ENCODE data around the gene STIP1.

Gene STIP1

DNA sequence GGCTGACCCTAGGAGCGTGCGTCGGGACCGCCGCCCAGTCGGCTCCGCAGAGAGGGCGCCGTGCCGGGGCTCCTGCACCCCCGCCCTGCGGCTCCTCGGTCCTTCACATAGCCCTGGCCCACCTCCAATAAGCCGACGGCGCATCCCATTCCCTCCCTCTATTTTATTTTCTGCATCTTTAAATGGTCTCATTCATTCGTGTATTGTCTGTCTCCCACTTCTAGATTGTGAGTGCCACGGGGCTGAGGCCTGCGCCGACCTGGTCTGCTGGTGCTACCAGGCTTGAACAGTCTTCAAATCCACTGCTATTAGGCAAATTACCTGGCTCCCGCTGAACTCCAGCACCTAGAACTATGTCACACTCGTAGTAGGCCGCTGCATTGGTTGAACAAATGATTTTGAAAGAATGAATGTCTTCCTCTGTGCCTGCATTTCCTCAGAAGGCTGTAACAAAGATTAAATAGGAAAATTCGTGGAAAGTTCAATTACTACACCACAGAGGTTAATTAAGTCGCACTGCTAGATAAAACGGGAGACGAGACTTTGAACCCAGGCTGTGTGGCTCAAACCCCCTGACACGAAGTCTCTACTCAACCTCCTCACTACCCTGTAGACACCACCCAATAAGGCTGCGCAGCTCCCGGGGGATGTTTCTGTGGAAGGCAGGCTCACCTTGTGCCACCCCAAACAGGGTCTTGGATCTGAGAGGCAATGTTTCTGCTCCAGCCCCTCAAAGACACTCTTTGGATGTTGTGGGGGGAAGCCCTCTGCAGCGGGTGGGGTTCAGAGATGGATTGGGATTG, 62.0 kb downstream of the STIP1 start:
- 45% methylated on average over 30 of the region's 31 CpGs for WGBS

DNA sequence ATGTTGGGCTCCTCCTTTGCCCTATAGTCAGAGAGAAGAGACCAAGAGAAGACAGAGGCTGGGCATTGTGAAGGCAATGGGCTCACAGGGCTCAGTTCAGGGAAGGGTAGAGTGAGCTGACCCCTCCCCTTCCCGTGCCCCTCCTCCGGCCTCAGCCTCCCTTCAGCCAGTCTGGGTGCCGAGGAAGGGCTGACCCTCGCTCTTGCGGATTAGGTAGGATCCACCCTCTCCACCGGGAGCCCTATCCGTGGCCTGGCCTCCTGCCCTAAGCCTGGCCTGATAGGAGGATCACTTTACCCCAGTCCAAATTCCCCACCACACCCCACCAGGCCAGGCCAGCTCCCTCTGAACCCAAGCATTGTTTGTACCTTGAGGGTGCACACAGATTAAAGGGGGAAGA, 62.6 kb downstream of the STIP1 start:
- H3K4me2 ChIP-seq (ENCODE audit: low read length, poor library complexity, severe bottlenecking) = no peak overlapping the region
- no peak overlapping the region for H2BK5ac ChIP-seq (ENCODE audit: low read depth, low read length, poor library complexity, severe bottlenecking)
- no peak for DNase-seq
- no peak overlapping the region for H2AK5ac ChIP-seq (ENCODE audit: low read length, severe bottlenecking)
- no peaks in the 10 kb centered on the region for H3K9me3 ChIP-seq (ENCODE audit: control insufficient read depth, low read length)
- H3K9ac ChIP-seq (ENCODE audit: low read length) = peak overlapping the region; percentile 93
- H2BK15ac ChIP-seq (ENCODE audit: low read depth, poor library complexity, severe bottlenecking) = no peak overlapping the region
- peak overlapping the region; percentile 20 to 59 for H2BK12ac ChIP-seq (ENCODE audit: low read length in 2 of 2)
- no peak overlapping the region for H3K23ac ChIP-seq (ENCODE audit: low read length in 2 of 2)
- no peak overlapping the region for H4K91ac ChIP-seq (ENCODE audit: low read length)
- no peak overlapping the region for H4K8ac ChIP-seq (ENCODE audit: low read length)
- 75% methylated on average over 7 of the region's 7 CpGs for WGBS
- peaks cover 9% of the 10 kb centered on the region for H3K79me1 ChIP-seq (replicated peaks; ENCODE audit: low read length, poor library complexity, severe bottlenecking)
- H3K4me1 ChIP-seq (ENCODE audit: control insufficient read depth, insufficient read depth, low read depth, low read length) = peaks cover 43% of the 10 kb centered on the region
- H3K36me3 ChIP-seq (ENCODE audit: control insufficient read depth in 1 of 2, insufficient read depth in 2 of 2, low read depth in 1 of 2, low read length in 2 of 2) = peaks cover 7 to 14% of the 10 kb centered on the region in 2 experiments
- H3K27ac ChIP-seq (ENCODE audit: low read length, poor library complexity, severe bottlenecking) = no peak overlapping the region
- no peak overlapping the region for H3K14ac ChIP-seq (ENCODE audit: low read length in 2 of 2)
- no peak overlapping the region for H3K4ac ChIP-seq (ENCODE audit: low read depth in 1 of 2, low read length in 2 of 2)
- no peak overlapping the region for H2AFZ ChIP-seq (ENCODE audit: low read depth, low read length)
- H3K27me3 ChIP-seq (ENCODE audit: control insufficient read depth in 1 of 2, insufficient read depth in 1 of 2, low read length in 2 of 2) = no peaks in the 10 kb centered on the region
- no peak overlapping the region for H2BK120ac ChIP-seq (ENCODE audit: low read depth, low read length)
- no peak overlapping the region for H3K18ac ChIP-seq (ENCODE audit: low read depth in 1 of 2, low read length in 2 of 2)
- no peak overlapping the region for H3K4me3 ChIP-seq (ENCODE audit: insufficient read depth in 1 of 2, low read depth in 1 of 2, low read length in 2 of 2)

More for the DNA sequence above, 62.0 kb downstream of the STIP1 start:
- H3K27ac ChIP-seq (ENCODE audit: low read length, poor library complexity, severe bottlenecking) = no peak overlapping the region
- no peak overlapping the region for H2AK5ac ChIP-seq (ENCODE audit: low read length, severe bottlenecking)
- peaks cover 14 to 21% of the 10 kb centered on the region in 2 experiments for H3K36me3 ChIP-seq (ENCODE audit: control insufficient read depth in 1 of 2, insufficient read depth in 2 of 2, low read depth in 1 of 2, low read length in 2 of 2)
- no peak overlapping the region for H2BK5ac ChIP-seq (ENCODE audit: low read depth, low read length, poor library complexity, severe bottlenecking)
- peak overlapping the region; percentile 70 for H3K4me2 ChIP-seq (ENCODE audit: low read length, poor library complexity, severe bottlenecking)
- H4K91ac ChIP-seq (ENCODE audit: low read length) = no peak overlapping the region
- H3K9me3 ChIP-seq (ENCODE audit: control insufficient read depth, low read length) = no peaks in the 10 kb centered on the region
- H3K4me1 ChIP-seq (ENCODE audit: control insufficient read depth, insufficient read depth, low read depth, low read length) = peaks cover 44% of the 10 kb centered on the region
- H3K79me1 ChIP-seq (replicated peaks; ENCODE audit: low read length, poor library complexity, severe bottlenecking) = peaks cover 5% of the 10 kb centered on the region
- peak overlapping the region; percentile 93 for H3K9ac ChIP-seq (ENCODE audit: low read length)
- peak overlapping the region; percentile 60 to 84 for H3K4ac ChIP-seq (ENCODE audit: low read depth in 1 of 2, low read length in 2 of 2)
- H2AFZ ChIP-seq (ENCODE audit: low read depth, low read length) = no peak overlapping the region
- H4K8ac ChIP-seq (ENCODE audit: low read length) = peak overlapping the region; percentile 74
- peak overlapping the region; percentile 95 for H2BK120ac ChIP-seq (ENCODE audit: low read depth, low read length)
- peak overlapping the region; percentile 15 for H2BK15ac ChIP-seq (ENCODE audit: low read depth, poor library complexity, severe bottlenecking)
- DNase-seq = no peak
- H3K4me3 ChIP-seq (ENCODE audit: insufficient read depth in 1 of 2, low read depth in 1 of 2, low read length in 2 of 2) = peak overlapping the region; percentile 40 to 98
- no peak overlapping the region for H3K14ac ChIP-seq (ENCODE audit: low read length in 2 of 2)
- peak overlapping the region; percentile 37 to 77 for H3K18ac ChIP-seq (ENCODE audit: low read depth in 1 of 2, low read length in 2 of 2)
- peak overlapping the region in 1 of 2 experiments; percentile 20 for H2BK12ac ChIP-seq (ENCODE audit: low read length in 2 of 2)
- no peaks in the 10 kb centered on the region for H3K27me3 ChIP-seq (ENCODE audit: control insufficient read depth in 1 of 2, insufficient read depth in 1 of 2, low read length in 2 of 2)
- no peak overlapping the region for H3K23ac ChIP-seq (ENCODE audit: low read length in 2 of 2)

- H3K27me3 ChIP-seq (ENCODE audit: control insufficient read depth in 1 of 2, insufficient read depth in 1 of 2, low read length in 2 of 2) = no peaks in the 10 kb centered on the region
- 96% methylated on average over 4 of the region's 4 CpGs for WGBS
Measured at GRCh38 chr11:64249038-64249437, 63.1 kb downstream of the STIP1 start.

GRCh38 chr11:64249563-64250414, 63.8 kb downstream of the STIP1 start:
- Histone ChIP-seq H2BK15ac (ENCODE audit: low read depth, poor library complexity, severe bottlenecking) (no peak overlapping the region), H3K4me2 (ENCODE audit: low read length, poor library complexity, severe bottlenecking) (no peak overlapping the region), H3K4me3 (ENCODE audit: insufficient read depth in 1 of 2, low read depth in 1 of 2, low read length in 2 of 2) (no peak overlapping the region), H2AK5ac (ENCODE audit: low read length, severe bottlenecking) (no peak overlapping the region), H3K4me1 (ENCODE audit: control insufficient read depth, insufficient read depth, low read depth, low read length) (peaks cover 44% of the 10 kb centered on the region), H4K8ac (ENCODE audit: low read length) (no peak overlapping the region), H2BK12ac (ENCODE audit: low read length in 2 of 2) (no peak overlapping the region), H3K27ac (ENCODE audit: low read length, poor library complexity, severe bottlenecking) (no peak overlapping the region), H3K9ac (ENCODE audit: low read length) (no peak overlapping the region), H3K4ac (ENCODE audit: low read depth in 1 of 2, low read length in 2 of 2) (no peak overlapping the region), H3K27me3 (ENCODE audit: control insufficient read depth in 1 of 2, insufficient read depth in 1 of 2, low read length in 2 of 2) (no peaks in the 10 kb centered on the region), H3K9me3 (ENCODE audit: control insufficient read depth, low read length) (no peaks in the 10 kb centered on the region), H2BK120ac (ENCODE audit: low read depth, low read length) (no peak overlapping the region), H2AFZ (ENCODE audit: low read depth, low read length) (no peak overlapping the region), H3K14ac (ENCODE audit: low read length in 2 of 2) (no peak overlapping the region), H3K23ac (ENCODE audit: low read length in 2 of 2) (no peak overlapping the region), H4K91ac (ENCODE audit: low read length) (no peak overlapping the region), H3K36me3 (ENCODE audit: control insufficient read depth in 1 of 2, insufficient read depth in 2 of 2, low read depth in 1 of 2, low read length in 2 of 2) (peaks cover 3 to 16% of the 10 kb centered on the region in 2 experiments), H3K79me1 (replicated peaks; ENCODE audit: low read length, poor library complexity, severe bottlenecking) (peaks cover 18% of the 10 kb centered on the region), H2BK5ac (ENCODE audit: low read depth, low read length, poor library complexity, severe bottlenecking) (no peak overlapping the region), H3K18ac (ENCODE audit: low read depth in 1 of 2, low read length in 2 of 2) (no peak overlapping the region)
- DNase-seq = no peak
- WGBS = 73% methylated on average over 6 of the region's 8 CpGs

More at GRCh38 chr11:64249038-64249437, 63.1 kb downstream of the STIP1 start:
- Histone ChIP-seq H2AK5ac (ENCODE audit: low read length, severe bottlenecking) (no peak overlapping the region), H4K91ac (ENCODE audit: low read length) (peak overlapping the region; percentile 37), H3K14ac (ENCODE audit: low read length in 2 of 2) (no peak overlapping the region), H2BK15ac (ENCODE audit: low read depth, poor library complexity, severe bottlenecking) (no peak overlapping the region), H3K4ac (ENCODE audit: low read depth in 1 of 2, low read length in 2 of 2) (no peak overlapping the region), H3K4me2 (ENCODE audit: low read length, poor library complexity, severe bottlenecking) (no peak overlapping the region), H2AFZ (ENCODE audit: low read depth, low read length) (no peak overlapping the region), H3K27ac (ENCODE audit: low read length, poor library complexity, severe bottlenecking) (no peak overlapping the region), H4K8ac (ENCODE audit: low read length) (no peak overlapping the region), H2BK5ac (ENCODE audit: low read depth, low read length, poor library complexity, severe bottlenecking) (no peak overlapping the region), H3K4me3 (ENCODE audit: insufficient read depth in 1 of 2, low read depth in 1 of 2, low read length in 2 of 2) (no peak overlapping the region), H3K36me3 (ENCODE audit: control insufficient read depth in 1 of 2, insufficient read depth in 2 of 2, low read depth in 1 of 2, low read length in 2 of 2) (peaks cover 4 to 12% of the 10 kb centered on the region in 2 experiments), H3K9me3 (ENCODE audit: control insufficient read depth, low read length) (no peaks in the 10 kb centered on the region), H3K9ac (ENCODE audit: low read length) (peak overlapping the region; percentile 15), H3K4me1 (ENCODE audit: control insufficient read depth, insufficient read depth, low read depth, low read length) (peaks cover 43% of the 10 kb centered on the region), H2BK12ac (ENCODE audit: low read length in 2 of 2) (no peak overlapping the region), H2BK120ac (ENCODE audit: low read depth, low read length) (no peak overlapping the region), H3K79me1 (replicated peaks; ENCODE audit: low read length, poor library complexity, severe bottlenecking) (peaks cover 12% of the 10 kb centered on the region), H3K18ac (ENCODE audit: low read depth in 1 of 2, low read length in 2 of 2) (no peak overlapping the region), H3K23ac (ENCODE audit: low read length in 2 of 2) (no peak overlapping the region)
- DNase-seq = no peak

Data from mesenchymal stem cell (in vitro differentiated cells and primary cell).